PC-9 (cell line): Measurements from ENCODE around the gene NFIX.

Experiments
- EZH2 ChIP-seq: fragments of 200-600 bp; sonication (generic); IDR thresholded peaks from 2 replicates; pipeline ENCODE4 v1.8.0; 2017; ENCODE audit warnings: antibody characterized with exemption, low read depth
- TF ChIP-seq, protein P1 (sequence below): fragments of 200-600 bp; sonication (generic); conservative IDR thresholded peaks from 2 replicates; pipeline ENCODE4 v1.6.1; 2017; ENCODE audit warnings: mixed run types, antibody characterized with exemption, mild to moderate bottlenecking, moderate library complexity

GRCh38 chr19:12959481-12959880, 35.8 kb upstream of the NFIX start:
- TF ChIP-seq, protein P1, sequence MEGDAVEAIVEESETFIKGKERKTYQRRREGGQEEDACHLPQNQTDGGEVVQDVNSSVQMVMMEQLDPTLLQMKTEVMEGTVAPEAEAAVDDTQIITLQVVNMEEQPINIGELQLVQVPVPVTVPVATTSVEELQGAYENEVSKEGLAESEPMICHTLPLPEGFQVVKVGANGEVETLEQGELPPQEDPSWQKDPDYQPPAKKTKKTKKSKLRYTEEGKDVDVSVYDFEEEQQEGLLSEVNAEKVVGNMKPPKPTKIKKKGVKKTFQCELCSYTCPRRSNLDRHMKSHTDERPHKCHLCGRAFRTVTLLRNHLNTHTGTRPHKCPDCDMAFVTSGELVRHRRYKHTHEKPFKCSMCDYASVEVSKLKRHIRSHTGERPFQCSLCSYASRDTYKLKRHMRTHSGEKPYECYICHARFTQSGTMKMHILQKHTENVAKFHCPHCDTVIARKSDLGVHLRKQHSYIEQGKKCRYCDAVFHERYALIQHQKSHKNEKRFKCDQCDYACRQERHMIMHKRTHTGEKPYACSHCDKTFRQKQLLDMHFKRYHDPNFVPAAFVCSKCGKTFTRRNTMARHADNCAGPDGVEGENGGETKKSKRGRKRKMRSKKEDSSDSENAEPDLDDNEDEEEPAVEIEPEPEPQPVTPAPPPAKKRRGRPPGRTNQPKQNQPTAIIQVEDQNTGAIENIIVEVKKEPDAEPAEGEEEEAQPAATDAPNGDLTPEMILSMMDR = no peak
- TF ChIP-seq EZH2 = no peak
